ENCODE data around the gene POU2AF1. TPM values are rescaled to one million over a fixed set of nuclear protein-coding genes. Genes with fewer than 3 reads are reported as not detected.

POU2AF1 gene
- total RNA-seq, 1 experiment from 2014 or later = not detected

- BruUV-seq (replicated peaks) = no TSS peak
- H3K4me3 Mint-ChIP-seq (ENCODE audit: low read depth, unreplicated experiment) = no peak overlapping the region
- no peak for TF ChIP-seq CTCF (IDR thresholded peaks at IDR 0.05; ENCODE audit: unreplicated experiment)
- no peak overlapping the region for H3K27ac Mint-ChIP-seq (ENCODE audit: unreplicated experiment)
- H3K36me3 Mint-ChIP-seq (ENCODE audit: insufficient read depth, unreplicated experiment) = no peaks in the 10 kb centered on the region
- intact Hi-C loops (cut with micrococcal nuclease; ENCODE audit: unreplicated experiment) = no loop called here
- CTCF ChIA-PET = no interaction called here
- no peak for DNase-seq
- H3K9me3 Mint-ChIP-seq (ENCODE audit: low read depth, unreplicated experiment) = no peaks in the 10 kb centered on the region
- no peaks in the 10 kb centered on the region for H3K27me3 Mint-ChIP-seq (ENCODE audit: unreplicated experiment)
- H3K4me1 Mint-ChIP-seq (ENCODE audit: low read depth, unreplicated experiment) = no peaks in the 10 kb centered on the region
These were observed 21.5 kb upstream of the POU2AF1 start for GRCh38 chr11:111400595-111400994.

DNA sequence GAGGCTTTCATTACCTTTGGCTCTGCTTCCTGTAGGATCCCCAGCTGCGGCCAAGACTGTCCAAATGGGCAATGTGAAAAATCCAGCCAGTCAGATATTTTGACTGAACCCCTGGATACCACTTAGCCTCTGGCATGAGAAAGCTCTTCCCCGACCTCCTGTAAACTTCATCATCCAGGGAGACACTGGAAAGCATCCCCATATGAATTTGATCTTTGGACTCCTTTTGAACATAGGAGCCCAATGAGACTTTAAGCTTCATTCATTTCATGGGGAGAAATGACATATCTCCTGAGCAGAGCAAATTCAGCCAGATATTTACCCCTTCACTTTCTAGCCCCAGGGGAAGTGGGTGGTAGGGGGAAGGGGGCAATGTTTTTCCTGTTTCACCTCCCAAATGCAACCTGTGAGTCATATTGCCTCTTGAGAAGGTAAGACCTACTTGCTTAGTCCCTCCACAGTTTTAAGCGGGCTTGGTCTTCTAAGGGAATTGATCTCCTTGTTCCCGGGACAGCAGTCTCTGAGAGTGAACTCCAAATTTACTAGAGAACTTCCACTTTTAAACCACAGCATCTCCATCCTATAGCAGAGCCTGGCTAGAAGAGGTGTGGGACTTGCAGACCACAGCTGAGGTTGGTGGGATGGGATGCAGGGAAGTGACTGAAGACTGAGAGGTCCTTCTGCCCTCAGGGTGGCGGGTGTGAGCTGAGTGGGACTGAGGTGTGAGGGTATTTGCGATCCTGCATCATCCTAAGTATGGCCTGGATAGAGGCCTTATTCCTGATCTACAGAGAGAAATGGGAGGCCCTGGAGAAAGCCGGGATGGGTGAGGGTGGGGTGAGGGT, 20.3 kb upstream of the POU2AF1 start:
- CTCF ChIA-PET = no interaction called here

DNA sequence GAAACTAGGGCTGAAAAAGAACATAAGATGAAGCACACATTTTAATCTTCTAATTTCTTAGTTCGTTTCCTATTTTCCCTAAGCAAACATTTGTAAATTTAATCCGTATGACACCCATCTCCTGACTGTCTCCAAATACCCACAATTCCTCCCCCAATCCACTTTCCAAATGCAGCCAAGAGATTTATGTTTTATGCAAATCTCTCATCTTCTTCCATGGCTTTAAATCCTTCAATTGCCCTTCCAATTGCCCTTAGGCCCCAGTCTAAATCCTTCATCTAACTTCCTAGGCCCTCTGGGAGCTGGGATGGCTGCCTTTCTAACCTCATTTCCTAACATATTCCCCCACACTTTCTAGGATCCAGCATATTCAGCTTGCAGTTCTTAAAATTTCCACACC, 18.0 kb upstream of the POU2AF1 start:
- no peak overlapping the region for H3K4me3 Mint-ChIP-seq (ENCODE audit: low read depth, unreplicated experiment)
- DNase-seq = no peak
- H3K4me1 Mint-ChIP-seq (ENCODE audit: low read depth, unreplicated experiment) = no peaks in the 10 kb centered on the region
- no peaks in the 10 kb centered on the region for H3K9me3 Mint-ChIP-seq (ENCODE audit: low read depth, unreplicated experiment)
- BruUV-seq (replicated peaks) = no TSS peak
- H3K36me3 Mint-ChIP-seq (ENCODE audit: insufficient read depth, unreplicated experiment) = no peaks in the 10 kb centered on the region
- H3K27ac Mint-ChIP-seq (ENCODE audit: unreplicated experiment) = no peak overlapping the region
- no peak for TF ChIP-seq CTCF (IDR thresholded peaks at IDR 0.05; ENCODE audit: unreplicated experiment)
- CTCF ChIA-PET = no interaction called here
- H3K27me3 Mint-ChIP-seq (ENCODE audit: unreplicated experiment) = no peaks in the 10 kb centered on the region
- intact Hi-C loops (cut with micrococcal nuclease; ENCODE audit: unreplicated experiment) = no loop called here

More for the DNA sequence above, 20.3 kb upstream of the POU2AF1 start:
- TF ChIP-seq CTCF (IDR thresholded peaks at IDR 0.05; ENCODE audit: unreplicated experiment) = no peak
- no peaks in the 10 kb centered on the region for H3K27me3 Mint-ChIP-seq (ENCODE audit: unreplicated experiment)
- H3K9me3 Mint-ChIP-seq (ENCODE audit: low read depth, unreplicated experiment) = no peaks in the 10 kb centered on the region
- intact Hi-C loops (cut with micrococcal nuclease; ENCODE audit: unreplicated experiment) = no loop called here
- no peak for DNase-seq
- no peak overlapping the region for H3K27ac Mint-ChIP-seq (ENCODE audit: unreplicated experiment)
- BruUV-seq (replicated peaks) = no TSS peak
- H3K4me3 Mint-ChIP-seq (ENCODE audit: low read depth, unreplicated experiment) = no peak overlapping the region
- H3K36me3 Mint-ChIP-seq (ENCODE audit: insufficient read depth, unreplicated experiment) = no peaks in the 10 kb centered on the region
- no peaks in the 10 kb centered on the region for H3K4me1 Mint-ChIP-seq (ENCODE audit: low read depth, unreplicated experiment)

GRCh38 chr11:111395749-111396148, 16.7 kb upstream of the POU2AF1 start:
- BruUV-seq (replicated peaks) = no TSS peak
- H3K36me3 Mint-ChIP-seq (ENCODE audit: insufficient read depth, unreplicated experiment) = no peaks in the 10 kb centered on the region
- intact Hi-C loops (cut with micrococcal nuclease; ENCODE audit: unreplicated experiment) = no loop called here

More at GRCh38 chr11:111395749-111396148, 16.7 kb upstream of the POU2AF1 start:
- CTCF ChIA-PET = no interaction called here
- Mint-ChIP-seq H3K27me3 (ENCODE audit: unreplicated experiment) (no peaks in the 10 kb centered on the region), H3K4me3 (ENCODE audit: low read depth, unreplicated experiment) (no peak overlapping the region), H3K27ac (ENCODE audit: unreplicated experiment) (no peak overlapping the region), H3K4me1 (ENCODE audit: low read depth, unreplicated experiment) (no peaks in the 10 kb centered on the region), H3K9me3 (ENCODE audit: low read depth, unreplicated experiment) (no peaks in the 10 kb centered on the region)
- no peak for TF ChIP-seq CTCF (IDR thresholded peaks at IDR 0.05; ENCODE audit: unreplicated experiment)
- DNase-seq = no peak
